Measurements from ENCODE around the gene METAP2.

METAP2 gene

GRCh38 chr12:95494888-95495287 lies 20.9 kb downstream of the METAP2 start:
- Histone ChIP-seq H3K4me1 (ENCODE audit: insufficient read depth, low read length) (no peaks in the 10 kb centered on the region), H3K4me3 (ENCODE audit: low read length) (no peak overlapping the region), H3K27ac (ENCODE audit: low read length) (no peak overlapping the region), H3K9ac (ENCODE audit: low read depth, low read length) (no peak overlapping the region), H3K27me3 (ENCODE audit: insufficient read depth, low read length) (no peaks in the 10 kb centered on the region), H3K36me3 (ENCODE audit: insufficient read depth, low read depth, low read length) (peaks cover 94% of the 10 kb centered on the region), H3K9me3 (ENCODE audit: insufficient read depth, low read depth, low read length) (no peaks in the 10 kb centered on the region)

GRCh38 chr12:95495433-95495832 lies 21.5 kb downstream of the METAP2 start:
- no peaks in the 10 kb centered on the region for H3K9me3 ChIP-seq (ENCODE audit: insufficient read depth, low read depth, low read length)
- H3K36me3 ChIP-seq (ENCODE audit: insufficient read depth, low read depth, low read length), result peaks cover 94% of the 10 kb centered on the region
- no peaks in the 10 kb centered on the region for H3K4me1 ChIP-seq (ENCODE audit: insufficient read depth, low read length)
- no peak overlapping the region for H3K4me3 ChIP-seq (ENCODE audit: low read length)
- no peak overlapping the region for H3K9ac ChIP-seq (ENCODE audit: low read depth, low read length)
- H3K27ac ChIP-seq (ENCODE audit: low read length), result no peak overlapping the region
- H3K27me3 ChIP-seq (ENCODE audit: insufficient read depth, low read length), result no peaks in the 10 kb centered on the region

GRCh38 chr12:95497031-95497430 lies 23.1 kb downstream of the METAP2 start:
- Histone ChIP-seq H3K4me1 (ENCODE audit: insufficient read depth, low read length) (no peaks in the 10 kb centered on the region), H3K36me3 (ENCODE audit: insufficient read depth, low read depth, low read length) (peaks cover 83% of the 10 kb centered on the region), H3K4me3 (ENCODE audit: low read length) (no peak overlapping the region), H3K9me3 (ENCODE audit: insufficient read depth, low read depth, low read length) (no peaks in the 10 kb centered on the region), H3K27me3 (ENCODE audit: insufficient read depth, low read length) (no peaks in the 10 kb centered on the region), H3K27ac (ENCODE audit: low read length) (no peak overlapping the region), H3K9ac (ENCODE audit: low read depth, low read length) (no peak overlapping the region)

GRCh38 chr12:95498968-95499367 lies 25.0 kb downstream of the METAP2 start:
- peaks cover 85% of the 10 kb centered on the region for H3K36me3 ChIP-seq (ENCODE audit: insufficient read depth, low read depth, low read length)
- H3K4me1 ChIP-seq (ENCODE audit: insufficient read depth, low read length), result no peaks in the 10 kb centered on the region
- no peak overlapping the region for H3K9ac ChIP-seq (ENCODE audit: low read depth, low read length)
- H3K27me3 ChIP-seq (ENCODE audit: insufficient read depth, low read length), result no peaks in the 10 kb centered on the region
- no peaks in the 10 kb centered on the region for H3K9me3 ChIP-seq (ENCODE audit: insufficient read depth, low read depth, low read length)
- no peak overlapping the region for H3K27ac ChIP-seq (ENCODE audit: low read length)
- no peak overlapping the region for H3K4me3 ChIP-seq (ENCODE audit: low read length)

- H3K4me1 ChIP-seq (ENCODE audit: insufficient read depth, low read length), result no peaks in the 10 kb centered on the region
- peaks cover 85% of the 10 kb centered on the region for H3K36me3 ChIP-seq (ENCODE audit: insufficient read depth, low read depth, low read length)
- no peaks in the 10 kb centered on the region for H3K9me3 ChIP-seq (ENCODE audit: insufficient read depth, low read depth, low read length)
- no peaks in the 10 kb centered on the region for H3K27me3 ChIP-seq (ENCODE audit: insufficient read depth, low read length)
- H3K9ac ChIP-seq (ENCODE audit: low read depth, low read length), result no peak overlapping the region
- H3K27ac ChIP-seq (ENCODE audit: low read length), result no peak overlapping the region
- no peak overlapping the region for H3K4me3 ChIP-seq (ENCODE audit: low read length)
Measured at GRCh38 chr12:95499772-95500171, 25.8 kb downstream of the METAP2 start.

GRCh38 chr12:95504140-95504539 lies 30.2 kb downstream of the METAP2 start:
- H3K27ac ChIP-seq (ENCODE audit: low read length), result no peak overlapping the region
- H3K27me3 ChIP-seq (ENCODE audit: insufficient read depth, low read length), result no peaks in the 10 kb centered on the region
- no peaks in the 10 kb centered on the region for H3K9me3 ChIP-seq (ENCODE audit: insufficient read depth, low read depth, low read length)
- H3K4me1 ChIP-seq (ENCODE audit: insufficient read depth, low read length), result no peaks in the 10 kb centered on the region
- no peak overlapping the region for H3K9ac ChIP-seq (ENCODE audit: low read depth, low read length)
- no peak overlapping the region for H3K4me3 ChIP-seq (ENCODE audit: low read length)
- H3K36me3 ChIP-seq (ENCODE audit: insufficient read depth, low read depth, low read length), result peaks cover 85% of the 10 kb centered on the region

GRCh38 chr12:95505039-95505438 lies 31.1 kb downstream of the METAP2 start:
- H3K27me3 ChIP-seq (ENCODE audit: insufficient read depth, low read length), result no peaks in the 10 kb centered on the region
- H3K27ac ChIP-seq (ENCODE audit: low read length), result no peak overlapping the region
- H3K36me3 ChIP-seq (ENCODE audit: insufficient read depth, low read depth, low read length), result peaks cover 85% of the 10 kb centered on the region

GRCh38 chr12:95506707-95507523 lies 33.0 kb downstream of the METAP2 start:
- H3K9ac ChIP-seq (ENCODE audit: low read depth, low read length), result no peak overlapping the region
- no peaks in the 10 kb centered on the region for H3K4me1 ChIP-seq (ENCODE audit: insufficient read depth, low read length)
- H3K27me3 ChIP-seq (ENCODE audit: insufficient read depth, low read length), result no peaks in the 10 kb centered on the region
- peaks cover 96% of the 10 kb centered on the region for H3K36me3 ChIP-seq (ENCODE audit: insufficient read depth, low read depth, low read length)
- H3K4me3 ChIP-seq (ENCODE audit: low read length), result no peak overlapping the region
- no peak overlapping the region for H3K27ac ChIP-seq (ENCODE audit: low read length)
- H3K9me3 ChIP-seq (ENCODE audit: insufficient read depth, low read depth, low read length), result no peaks in the 10 kb centered on the region

More at GRCh38 chr12:95505039-95505438, 31.1 kb downstream of the METAP2 start:
- Histone ChIP-seq H3K4me3 (ENCODE audit: low read length) (no peak overlapping the region), H3K9me3 (ENCODE audit: insufficient read depth, low read depth, low read length) (no peaks in the 10 kb centered on the region), H3K9ac (ENCODE audit: low read depth, low read length) (no peak overlapping the region), H3K4me1 (ENCODE audit: insufficient read depth, low read length) (no peaks in the 10 kb centered on the region)

GRCh38 chr12:95509300-95509699 lies 35.3 kb downstream of the METAP2 start:
- H3K9me3 ChIP-seq (ENCODE audit: insufficient read depth, low read depth, low read length), result no peaks in the 10 kb centered on the region
- H3K4me3 ChIP-seq (ENCODE audit: low read length), result no peak overlapping the region
- no peaks in the 10 kb centered on the region for H3K27me3 ChIP-seq (ENCODE audit: insufficient read depth, low read length)
- no peak overlapping the region for H3K27ac ChIP-seq (ENCODE audit: low read length)
- H3K36me3 ChIP-seq (ENCODE audit: insufficient read depth, low read depth, low read length), result peaks cover 97% of the 10 kb centered on the region
- H3K9ac ChIP-seq (ENCODE audit: low read depth, low read length), result no peak overlapping the region
- H3K4me1 ChIP-seq (ENCODE audit: insufficient read depth, low read length), result no peaks in the 10 kb centered on the region

- H3K9ac ChIP-seq (ENCODE audit: low read depth, low read length), result no peak overlapping the region
- H3K36me3 ChIP-seq (ENCODE audit: insufficient read depth, low read depth, low read length), result peaks cover 97% of the 10 kb centered on the region
- no peaks in the 10 kb centered on the region for H3K27me3 ChIP-seq (ENCODE audit: insufficient read depth, low read length)
- no peak overlapping the region for H3K4me3 ChIP-seq (ENCODE audit: low read length)
- H3K27ac ChIP-seq (ENCODE audit: low read length), result no peak overlapping the region
- no peaks in the 10 kb centered on the region for H3K9me3 ChIP-seq (ENCODE audit: insufficient read depth, low read depth, low read length)
- no peaks in the 10 kb centered on the region for H3K4me1 ChIP-seq (ENCODE audit: insufficient read depth, low read length)
Measured at GRCh38 chr12:95511977-95512376, 38.0 kb downstream of the METAP2 start.

- Histone ChIP-seq H3K27ac (ENCODE audit: low read length) (no peak overlapping the region), H3K4me1 (ENCODE audit: insufficient read depth, low read length) (no peaks in the 10 kb centered on the region), H3K4me3 (ENCODE audit: low read length) (no peak overlapping the region), H3K36me3 (ENCODE audit: insufficient read depth, low read depth, low read length) (peaks cover 96% of the 10 kb centered on the region), H3K9me3 (ENCODE audit: insufficient read depth, low read depth, low read length) (no peaks in the 10 kb centered on the region), H3K27me3 (ENCODE audit: insufficient read depth, low read length) (no peaks in the 10 kb centered on the region), H3K9ac (ENCODE audit: low read depth, low read length) (no peak overlapping the region)
Measured at GRCh38 chr12:95513599-95513998, 39.6 kb downstream of the METAP2 start.

- Histone ChIP-seq H3K9me3 (ENCODE audit: insufficient read depth, low read depth, low read length) (no peaks in the 10 kb centered on the region), H3K4me1 (ENCODE audit: insufficient read depth, low read length) (no peaks in the 10 kb centered on the region), H3K4me3 (ENCODE audit: low read length) (no peak overlapping the region), H3K36me3 (ENCODE audit: insufficient read depth, low read depth, low read length) (peaks cover 93% of the 10 kb centered on the region), H3K27ac (ENCODE audit: low read length) (no peak overlapping the region), H3K9ac (ENCODE audit: low read depth, low read length) (no peak overlapping the region), H3K27me3 (ENCODE audit: insufficient read depth, low read length) (no peaks in the 10 kb centered on the region)
Measured at GRCh38 chr12:95515197-95515596, 41.2 kb downstream of the METAP2 start.
